ENCODE measurements around the gene UBASH3A.

The UBASH3A gene

GRCh38 chr21:42403611-42404231 lies at the start of gene UBASH3A:
Gene UBASH3A, plus strand, starts transcription at chr21:42403902. Its CDS starts 44 bp downstream, at chr21:42403946.
- DNase-seq = peak; percentile 50

- no peak for DNase-seq
These were observed 47.7 kb upstream of the UBASH3A start for GRCh38 chr21:42356046-42356445.

- no peak for DNase-seq
These were observed 47.1 kb upstream of the UBASH3A start for GRCh38 chr21:42356650-42357049.

GRCh38 chr21:42357307-42357706 lies 46.4 kb upstream of the UBASH3A start:
- DNase-seq = no peak

GRCh38 chr21:42358261-42358660 lies 45.4 kb upstream of the UBASH3A start:
- no peak for DNase-seq

- DNase-seq = no peak
These were observed 44.8 kb upstream of the UBASH3A start for GRCh38 chr21:42358937-42359336.

- peak; percentile 46 for DNase-seq
These were observed 43.4 kb upstream of the UBASH3A start for GRCh38 chr21:42360317-42360716.

GRCh38 chr21:42361286-42361685 lies 42.4 kb upstream of the UBASH3A start:
- DNase-seq = no peak

- DNase-seq = no peak
These were observed 41.5 kb upstream of the UBASH3A start for GRCh38 chr21:42362198-42362597.

GRCh38 chr21:42362700-42363099 lies 41.0 kb upstream of the UBASH3A start:
- no peak for DNase-seq

GRCh38 chr21:42363312-42363711 lies 40.4 kb upstream of the UBASH3A start:
- DNase-seq = no peak

- no peak for DNase-seq
These were observed 39.3 kb upstream of the UBASH3A start for GRCh38 chr21:42364304-42364865.

- DNase-seq = no peak
These were observed 37.9 kb upstream of the UBASH3A start for GRCh38 chr21:42365770-42366169.

- DNase-seq = no peak
These were observed 37.3 kb upstream of the UBASH3A start, which contains the start of gene TFF1 for GRCh38 chr21:42366292-42367010. Gene TFF1, minus strand, starts transcription at chr21:42366535. Its CDS starts 40 bp downstream, at chr21:42366495.

GRCh38 chr21:42367367-42368165 lies 36.1 kb upstream of the UBASH3A start:
- DNase-seq = no peak

GRCh38 chr21:42369821-42370220 lies 33.9 kb upstream of the UBASH3A start:
- no peak for DNase-seq

- DNase-seq = no peak
These were observed 32.6 kb upstream of the UBASH3A start for GRCh38 chr21:42370894-42371654.

- peak; percentile 52 for DNase-seq
These were observed 30.4 kb upstream of the UBASH3A start for GRCh38 chr21:42373196-42373907.

- no peak for DNase-seq
These were observed 29.7 kb upstream of the UBASH3A start for GRCh38 chr21:42373908-42374455.

- DNase-seq = no peak
These were observed 29.2 kb upstream of the UBASH3A start for GRCh38 chr21:42374457-42374856.

GRCh38 chr21:42374864-42375499 lies 28.7 kb upstream of the UBASH3A start:
- no peak for DNase-seq

Data from stimulated activated CD4-positive, alpha-beta T cell treated with anti-CD3 and anti-CD28 coated beads, Interleukin-15, amount 100 ng/mL, for 24 hours (primary cell).